Right cardiac atrium (tissue), 5 donors: Measurements from ENCODE around the gene NME7. TPM values are rescaled to one million over a fixed set of nuclear protein-coding genes. Genes with fewer than 3 reads are reported as not detected.
"Not testable (repeated sequence)": the region's sequence is repeated elsewhere in the genome, so short reads cannot be mapped to it uniquely, and the experiment has no call there.

Source experiments
- ATAC-seq, 2 donors: fragments of 200-7000 bp; cut with Tn5 transposase; one replicate each; pipeline versions ENCODE4 v1.8.0 to v1.9.1; 2020; ENCODE audit warnings: moderate library complexity in 2 of 2, mild to moderate bottlenecking in 1 of 2
- DNase-seq, 3 donors: peaks; one replicate each; pipeline ENCODE4 v3.0.0-alpha.2; 2020
- H3K27ac ChIP-seq: one replicate; pipeline ENCODE4 v1.5.1; 2013; ENCODE audit warnings: mild to moderate bottlenecking, low read length, control low read depth, moderate library complexity
- H3K27me3 ChIP-seq: one replicate; pipeline ENCODE4 v1.6.1; 2013; ENCODE audit not compliant: control insufficient read depth, insufficient read depth
- H3K4me1 ChIP-seq: one replicate; pipeline ENCODE4 v1.6.1; 2013; ENCODE audit warnings: low read length; ENCODE audit not compliant: control insufficient read depth, insufficient read depth
- H3K4me3 ChIP-seq: one replicate; pipeline ENCODE4 v1.5.1; 2013; ENCODE audit warnings: low read length, control low read depth
- H3K9me3 ChIP-seq: one replicate; pipeline ENCODE4 v1.6.1; 2013; ENCODE audit warnings: low read length; ENCODE audit not compliant: control insufficient read depth
- WGBS: extraction: QIAGEN DNeasy Blood & Tissue Kit; methylation state at CpG from one replicate; pipeline ENCODE4 v1.1.7; 2013; 5-methylcytosine and 5-hydroxymethylcytosine counted together
- intact Hi-C, 4 donors: fragments of 100-400 bp; cut with DNase I; formaldehyde crosslinking; loops; one replicate each; pipeline versions ENCODE4 v1.11.0 to v1.14.0; 2022 to 2023
- polyA plus RNA-seq: library from polyadenylated mRNA; stranded (reverse); fragments of 200-250 nt; gene quantifications from one replicate; pipeline ENCODE4 v1.2.3, GENCODE V29; 2013
- total RNA-seq, 4 donors: library from RNA; stranded (reverse); fragmentation: NEBNext Ultra II Directional; extraction: Animal tissue kit (Norgen Biotek cat#: 25700); gene quantifications; one replicate each; pipeline ENCODE4 v1.2.1, GENCODE V29; 2021
- donor health status: healthy with polysubstance abuse.
- donor health status: DM: no; HTN: yes; CAD: no.
- donor health status: DM: no; HTN: no; CAD: no.
- donor health status: DM: no; HTN: yes; CAD: no; lungs with severe emphysema.
- donor health status: DM: yes; HTN: yes; CAD: no.

The NME7 gene
- total and polyA plus RNA-seq, 5 donors: 8.7 to 15.1 (median 9.3) TPM

DNA sequence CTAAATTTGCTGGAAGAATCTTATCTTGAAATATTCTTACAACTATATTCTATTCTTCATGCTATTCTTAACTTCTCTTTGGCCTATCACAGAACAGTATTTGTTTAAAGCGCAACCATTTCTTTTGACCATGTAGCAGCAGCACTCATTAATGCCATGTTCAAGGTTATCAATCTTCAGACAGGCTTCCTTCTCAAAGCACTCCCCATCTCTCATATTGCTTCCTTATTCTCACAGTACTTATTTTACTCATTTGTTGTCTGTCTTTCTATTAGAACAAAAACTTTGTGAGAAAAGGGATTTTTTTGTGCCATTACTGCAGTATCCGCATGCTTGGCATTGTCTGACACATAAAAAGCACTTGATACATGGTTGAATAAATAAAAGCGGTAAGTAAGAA is 171.4 kb downstream of the NME7 start:
- H3K4me1 ChIP-seq: no peaks in the 10 kb centered on the region
- ATAC-seq (no peak), DNase-seq (no peak)
- no peak overlapping the region for H3K27ac ChIP-seq
- intact Hi-C loops: loop anchor here in 1 of 4 donors (10.0 kb wide), 1 partner anchor 561 kb away; no protein-coding TSS in a partner anchor
- no peaks in the 10 kb centered on the region for H3K27me3 ChIP-seq
- WGBS: 94% methylated on average over 3 of the region's 3 CpGs
- H3K4me3 ChIP-seq: no peak overlapping the region
- no peaks in the 10 kb centered on the region for H3K9me3 ChIP-seq

DNA sequence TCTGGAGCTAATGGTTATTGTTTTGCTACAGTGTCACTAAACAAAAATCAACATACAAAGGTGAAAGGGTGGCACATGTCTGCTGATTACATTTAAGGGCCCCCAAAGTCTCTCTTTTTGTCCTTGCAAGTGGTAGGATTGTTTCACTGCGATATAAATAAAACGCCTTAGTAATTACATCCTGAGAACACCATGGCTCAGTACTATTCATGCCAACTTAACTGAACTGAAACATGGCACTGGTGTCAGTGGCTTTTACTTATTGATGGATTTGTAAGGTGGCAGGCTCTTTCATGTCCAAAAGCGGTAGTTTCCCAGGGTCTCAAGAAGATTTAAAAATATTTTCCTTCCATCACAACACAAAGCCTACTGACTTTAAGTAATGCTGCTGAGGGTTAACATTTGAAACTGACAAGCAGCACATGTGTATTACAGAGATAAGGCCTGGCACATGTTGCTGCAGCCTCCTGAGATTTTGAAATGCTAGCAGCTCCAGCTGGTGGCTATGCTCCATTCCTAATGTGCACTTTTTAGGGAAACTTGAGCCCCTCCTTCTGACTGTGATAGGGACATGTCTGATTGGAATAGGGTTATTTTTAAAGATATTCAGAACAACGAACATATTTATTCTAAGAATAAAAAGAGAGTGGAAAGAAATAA is 174.3 kb downstream of the NME7 start:
- Histone ChIP-seq H3K4me1 (no peaks in the 10 kb centered on the region), H3K9me3 (no peaks in the 10 kb centered on the region), H3K27me3 (no peaks in the 10 kb centered on the region), H3K4me3 (no peak overlapping the region), H3K27ac (no peak overlapping the region)
- DNase-seq (peak; percentile 24 to 76 (median 68)), ATAC-seq (peak; percentile 83 to 96)
- 34% methylated on average over 4 of the region's 4 CpGs for WGBS
- intact Hi-C loops: loop anchor here in 1 of 4 donors (10.0 kb wide), 1 partner anchor 559 kb away; no protein-coding TSS in a partner anchor

DNA sequence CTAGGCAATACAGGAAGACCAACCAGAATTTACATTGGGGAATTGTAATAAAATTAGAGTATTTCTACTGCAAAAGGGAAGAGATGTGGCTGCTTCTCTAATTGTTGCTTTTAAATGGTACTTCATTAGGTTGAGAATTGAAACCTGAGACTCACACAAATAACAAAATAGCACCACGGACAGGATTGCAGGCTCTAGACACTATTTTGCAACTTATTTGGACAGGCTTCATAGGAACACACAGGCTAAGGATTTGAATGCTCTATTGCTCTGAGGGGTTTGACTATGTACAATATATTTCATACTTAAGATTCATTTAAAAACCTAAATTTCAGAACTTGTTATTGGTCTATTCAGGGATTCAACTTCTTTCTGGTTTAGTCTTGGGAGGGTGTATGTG is 181.5 kb downstream of the NME7 start:
- Histone ChIP-seq H3K9me3 (no peaks in the 10 kb centered on the region), H3K27ac (no peak overlapping the region), H3K27me3 (no peaks in the 10 kb centered on the region), H3K4me3 (no peak overlapping the region), H3K4me1 (no peaks in the 10 kb centered on the region)
- no peak for DNase-seq
- intact Hi-C loops: no loop called here
- ATAC-seq: no peak
- WGBS: 56% methylated on average over 1 of the region's 1 CpG

- no peak overlapping the region for H3K4me3 ChIP-seq
- no peaks in the 10 kb centered on the region for H3K9me3 ChIP-seq
- H3K27ac ChIP-seq: no peak overlapping the region
- H3K4me1 ChIP-seq: no peaks in the 10 kb centered on the region
- no peak for ATAC-seq
- 41% methylated on average over 1 of the region's 1 CpG for WGBS
- intact Hi-C loops: no loop called here
- no peaks in the 10 kb centered on the region for H3K27me3 ChIP-seq
- no peak for DNase-seq
These were observed 182.8 kb downstream of the NME7 start for GRCh38 chr1:169184812-169185211.

DNA sequence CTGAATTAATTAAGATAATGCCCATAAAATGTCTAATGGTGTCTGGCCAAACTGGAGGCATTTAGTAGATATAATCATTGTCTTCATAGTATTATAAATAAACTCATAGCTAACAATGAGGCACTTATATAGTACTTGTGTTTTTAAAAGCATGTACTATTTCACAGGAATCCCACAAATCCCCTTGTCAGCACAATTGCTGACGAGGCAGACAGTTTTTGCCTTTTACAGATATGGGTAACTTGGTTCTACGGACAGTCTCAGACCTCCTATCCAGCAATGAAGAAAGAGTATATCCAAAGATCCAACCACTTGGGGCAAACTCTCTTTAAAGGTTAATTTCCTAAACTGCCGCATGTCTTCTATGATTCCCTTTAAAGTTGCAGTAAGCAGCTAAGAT is 187.4 kb downstream of the NME7 start:
- no peaks in the 10 kb centered on the region for H3K9me3 ChIP-seq
- WGBS: 83% methylated on average over 3 of the region's 3 CpGs
- no peak overlapping the region for H3K27ac ChIP-seq
- DNase-seq: no peak
- no peaks in the 10 kb centered on the region for H3K27me3 ChIP-seq
- intact Hi-C loops: no loop called here
- H3K4me1 ChIP-seq: no peaks in the 10 kb centered on the region
- no peak for ATAC-seq
- H3K4me3 ChIP-seq: no peak overlapping the region

DNA sequence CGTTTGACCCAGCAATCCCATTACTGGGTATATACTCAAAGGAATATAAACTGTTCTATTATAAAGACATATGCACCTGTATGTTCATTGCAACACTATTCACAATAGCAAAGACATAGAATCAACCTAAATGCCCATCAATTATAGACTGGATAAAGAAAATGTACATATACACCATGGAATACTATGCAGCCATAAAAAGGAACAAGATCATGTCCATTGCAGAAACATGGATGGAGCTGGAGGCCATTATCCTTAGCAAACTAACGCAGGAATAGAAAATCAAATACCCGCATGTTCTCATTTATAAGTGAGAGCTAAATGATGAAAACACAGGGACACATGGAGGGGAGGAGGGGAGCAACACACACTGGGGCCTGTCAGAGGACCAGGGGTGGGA is 188.2 kb downstream of the NME7 start:
- H3K4me1 ChIP-seq, ATAC-seq, H3K9me3 ChIP-seq, DNase-seq, H3K4me3 ChIP-seq, H3K27ac ChIP-seq, intact Hi-C loops, H3K27me3 ChIP-seq: not testable (repeated sequence)
- WGBS: 97% methylated on average over 3 of the region's 3 CpGs

DNA sequence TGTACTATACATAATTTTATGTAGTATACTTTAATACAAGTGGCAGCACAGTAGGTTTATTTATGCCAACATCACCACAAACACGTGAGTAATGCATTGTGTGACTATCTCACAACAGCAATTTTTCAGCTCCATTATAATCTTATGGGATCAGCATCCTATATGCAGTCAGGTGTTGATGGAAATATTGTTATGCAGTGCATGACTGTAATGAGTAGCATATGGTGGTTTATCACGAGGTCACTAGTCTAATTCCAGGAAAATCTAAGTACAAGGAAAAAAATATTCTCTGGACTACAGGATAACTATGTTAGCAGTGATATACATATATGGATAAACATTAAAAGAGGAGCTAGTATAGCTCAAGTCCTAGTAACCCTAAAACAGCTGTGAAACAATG is 192.1 kb downstream of the NME7 start:
- H3K27ac ChIP-seq: no peak overlapping the region
- WGBS: 58% methylated on average over 2 of the region's 2 CpGs
- DNase-seq (no peak), ATAC-seq (no peak)
- no peaks in the 10 kb centered on the region for H3K9me3 ChIP-seq
- no peak overlapping the region for H3K4me3 ChIP-seq
- H3K4me1 ChIP-seq: no peaks in the 10 kb centered on the region
- H3K27me3 ChIP-seq: no peaks in the 10 kb centered on the region
- intact Hi-C loops: no loop called here

GRCh38 chr1:169163059-169163458 is 204.5 kb downstream of the NME7 start:
- H3K4me1 ChIP-seq: peaks cover 3% of the 10 kb centered on the region
- H3K9me3 ChIP-seq: no peaks in the 10 kb centered on the region
- no peak overlapping the region for H3K27ac ChIP-seq
- H3K27me3 ChIP-seq: no peaks in the 10 kb centered on the region
- WGBS: 64% methylated on average over 5 of the region's 5 CpGs
- no peak for DNase-seq
- H3K4me3 ChIP-seq: no peak overlapping the region
- no peak for ATAC-seq
- intact Hi-C loops: no loop called here

DNA sequence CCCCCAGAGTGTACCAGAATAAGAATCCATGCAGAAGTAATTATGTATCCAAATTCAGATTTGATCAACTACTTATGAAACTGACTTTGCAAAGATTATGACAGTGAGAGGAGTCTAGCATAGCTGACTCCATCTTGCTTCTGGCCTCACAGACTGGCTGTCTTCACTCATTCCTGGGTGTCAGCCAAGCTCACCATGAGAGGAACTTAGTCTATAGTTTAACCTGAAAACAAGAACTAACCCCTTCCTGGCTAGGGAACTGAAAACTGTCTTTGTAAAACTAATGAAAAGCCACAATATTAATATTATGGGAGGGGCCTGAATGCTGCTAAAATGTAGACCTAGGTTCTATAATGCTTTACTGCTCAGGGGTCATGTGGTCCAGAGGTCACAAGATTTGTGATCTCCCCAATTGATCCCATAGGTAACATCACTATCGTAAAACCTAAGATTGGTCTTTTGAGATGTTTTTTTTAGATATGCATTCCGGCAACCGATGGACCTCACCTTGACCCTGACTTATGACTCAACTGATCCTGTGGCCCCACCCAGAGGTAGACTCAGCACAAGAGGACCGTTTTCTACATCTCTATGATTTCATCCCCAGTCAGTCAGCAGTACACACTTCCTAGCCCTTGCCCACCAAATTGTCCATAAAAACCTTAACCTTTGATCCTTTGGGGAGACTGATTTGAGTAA is 206.0 kb downstream of the NME7 start:
- DNase-seq: no peak
- 91% methylated on average over 4 of the region's 4 CpGs for WGBS
- H3K27ac ChIP-seq: no peak overlapping the region
- H3K4me3 ChIP-seq: no peak overlapping the region
- peaks cover 3% of the 10 kb centered on the region for H3K4me1 ChIP-seq
- H3K27me3 ChIP-seq: no peaks in the 10 kb centered on the region
- intact Hi-C loops: no loop called here
- no peak for ATAC-seq
- no peaks in the 10 kb centered on the region for H3K9me3 ChIP-seq

- Histone ChIP-seq H3K27me3 (no peaks in the 10 kb centered on the region), H3K27ac (peak overlapping the region; percentile 19), H3K4me3 (no peak overlapping the region), H3K9me3 (no peaks in the 10 kb centered on the region), H3K4me1 (peaks cover 3% of the 10 kb centered on the region)
- peak in 1 of 2 donors; percentile 31 for ATAC-seq
- no peak for DNase-seq
- WGBS: 52% methylated on average over 3 of the region's 3 CpGs
- intact Hi-C loops: no loop called here
These were observed 206.6 kb downstream of the NME7 start for GRCh38 chr1:169160845-169161495.

DNA sequence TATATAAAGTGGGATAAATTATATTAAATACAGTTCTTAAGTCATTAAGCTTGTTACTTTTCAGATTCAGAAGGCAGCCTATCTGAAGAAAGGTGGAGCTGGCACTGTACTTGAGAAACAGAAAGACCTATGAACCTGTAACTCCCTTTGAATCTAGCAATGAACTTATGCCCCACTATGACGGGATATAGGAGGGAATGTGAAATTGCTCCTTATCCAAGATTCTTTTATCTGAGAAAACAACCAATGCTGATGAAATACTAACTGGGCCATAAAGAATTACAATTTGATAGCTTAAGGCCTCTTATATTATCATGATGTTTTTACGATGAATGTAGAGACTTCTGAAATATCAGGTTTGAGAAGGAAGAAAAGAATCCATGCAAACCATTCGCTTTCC is 211.0 kb downstream of the NME7 start:
- no peak for ATAC-seq
- Histone ChIP-seq H3K27ac (no peak overlapping the region), H3K4me3 (no peak overlapping the region), H3K27me3 (no peaks in the 10 kb centered on the region), H3K9me3 (no peaks in the 10 kb centered on the region), H3K4me1 (peaks cover 3% of the 10 kb centered on the region)
- intact Hi-C loops: no loop called here
- no peak for DNase-seq
- 96% methylated on average over 3 of the region's 3 CpGs for WGBS
